Panc1 (cell line): ENCODE data around the gene DYNC1H1.

Experiments used
- POLR2AphosphoS5 ChIP-seq: IDR thresholded peaks from 2 replicates; pipeline ENCODE4 v1.6.1; 2012; ENCODE audit warnings: mild to moderate bottlenecking, low read depth, low read length, moderate library complexity
- TCF7L2 ChIP-seq: IDR thresholded peaks from 2 replicates; pipeline ENCODE4 v1.6.1; 2011; ENCODE audit warnings: mild to moderate bottlenecking, low read depth, low read length, inconsistent platforms
- TF ChIP-seq, protein P1 (sequence below): fragments of 450-650 bp; IDR thresholded peaks from 2 replicates; pipeline ENCODE4 v1.5.1; 2017; ENCODE audit warnings: mild to moderate bottlenecking
- TF ChIP-seq, protein P2 (sequence below), 2 experiments: IDR thresholded peaks; 2 replicates each; pipeline ENCODE4 v1.6.1; 2011 to 2012; ENCODE audit warnings: low read depth in 2 of 2, control low read depth in 1 of 2, low read length in 1 of 2, mild to moderate bottlenecking in 1 of 2, moderate library complexity in 1 of 2; ENCODE audit not compliant: insufficient read depth in 1 of 2

DNA sequence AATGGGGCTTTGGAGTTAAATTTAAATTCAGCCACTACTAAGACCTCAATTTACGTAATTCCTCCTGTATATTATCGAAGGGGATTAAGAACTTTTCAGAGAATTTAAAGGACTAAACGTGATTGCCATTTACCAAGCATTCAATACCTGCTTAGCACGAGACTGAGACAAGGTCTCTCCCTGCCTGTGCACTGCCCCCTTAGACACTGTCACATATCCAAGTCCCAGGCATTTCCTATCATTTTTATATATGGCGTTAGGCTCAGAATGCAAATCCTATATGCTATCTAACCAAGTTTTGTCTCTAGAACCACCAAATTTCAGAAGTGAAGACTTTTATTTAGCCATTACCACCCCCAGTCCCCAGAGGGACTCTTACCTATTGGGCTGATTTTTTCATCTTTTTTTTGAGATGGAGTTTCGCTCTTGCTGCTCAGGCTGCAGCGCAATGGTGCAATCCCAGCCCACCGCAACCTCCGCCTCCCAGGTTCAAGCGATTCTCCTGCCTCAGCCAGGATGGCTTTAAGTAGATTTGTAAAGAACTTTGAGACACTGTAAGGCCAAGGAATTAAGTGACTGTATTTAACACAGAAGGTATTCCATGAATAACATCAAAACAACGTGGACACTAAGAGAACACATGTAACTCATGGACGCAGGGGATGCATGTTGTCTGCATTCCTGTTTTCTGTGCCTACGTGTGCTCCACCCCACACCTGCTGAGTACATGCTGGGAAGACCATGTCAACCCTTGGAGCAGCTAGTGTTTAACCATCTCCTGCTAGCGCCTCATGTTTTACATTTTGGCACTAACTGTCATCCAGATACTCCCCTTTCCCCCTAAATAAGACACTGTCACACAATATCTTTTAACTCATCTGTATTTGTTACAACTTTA is 116.1 kb downstream of the DYNC1H1 start:
- TF ChIP-seq TCF7L2, result no peak
- TF ChIP-seq, protein P1, sequence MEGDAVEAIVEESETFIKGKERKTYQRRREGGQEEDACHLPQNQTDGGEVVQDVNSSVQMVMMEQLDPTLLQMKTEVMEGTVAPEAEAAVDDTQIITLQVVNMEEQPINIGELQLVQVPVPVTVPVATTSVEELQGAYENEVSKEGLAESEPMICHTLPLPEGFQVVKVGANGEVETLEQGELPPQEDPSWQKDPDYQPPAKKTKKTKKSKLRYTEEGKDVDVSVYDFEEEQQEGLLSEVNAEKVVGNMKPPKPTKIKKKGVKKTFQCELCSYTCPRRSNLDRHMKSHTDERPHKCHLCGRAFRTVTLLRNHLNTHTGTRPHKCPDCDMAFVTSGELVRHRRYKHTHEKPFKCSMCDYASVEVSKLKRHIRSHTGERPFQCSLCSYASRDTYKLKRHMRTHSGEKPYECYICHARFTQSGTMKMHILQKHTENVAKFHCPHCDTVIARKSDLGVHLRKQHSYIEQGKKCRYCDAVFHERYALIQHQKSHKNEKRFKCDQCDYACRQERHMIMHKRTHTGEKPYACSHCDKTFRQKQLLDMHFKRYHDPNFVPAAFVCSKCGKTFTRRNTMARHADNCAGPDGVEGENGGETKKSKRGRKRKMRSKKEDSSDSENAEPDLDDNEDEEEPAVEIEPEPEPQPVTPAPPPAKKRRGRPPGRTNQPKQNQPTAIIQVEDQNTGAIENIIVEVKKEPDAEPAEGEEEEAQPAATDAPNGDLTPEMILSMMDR, result no peak
- TF ChIP-seq, protein P2, sequence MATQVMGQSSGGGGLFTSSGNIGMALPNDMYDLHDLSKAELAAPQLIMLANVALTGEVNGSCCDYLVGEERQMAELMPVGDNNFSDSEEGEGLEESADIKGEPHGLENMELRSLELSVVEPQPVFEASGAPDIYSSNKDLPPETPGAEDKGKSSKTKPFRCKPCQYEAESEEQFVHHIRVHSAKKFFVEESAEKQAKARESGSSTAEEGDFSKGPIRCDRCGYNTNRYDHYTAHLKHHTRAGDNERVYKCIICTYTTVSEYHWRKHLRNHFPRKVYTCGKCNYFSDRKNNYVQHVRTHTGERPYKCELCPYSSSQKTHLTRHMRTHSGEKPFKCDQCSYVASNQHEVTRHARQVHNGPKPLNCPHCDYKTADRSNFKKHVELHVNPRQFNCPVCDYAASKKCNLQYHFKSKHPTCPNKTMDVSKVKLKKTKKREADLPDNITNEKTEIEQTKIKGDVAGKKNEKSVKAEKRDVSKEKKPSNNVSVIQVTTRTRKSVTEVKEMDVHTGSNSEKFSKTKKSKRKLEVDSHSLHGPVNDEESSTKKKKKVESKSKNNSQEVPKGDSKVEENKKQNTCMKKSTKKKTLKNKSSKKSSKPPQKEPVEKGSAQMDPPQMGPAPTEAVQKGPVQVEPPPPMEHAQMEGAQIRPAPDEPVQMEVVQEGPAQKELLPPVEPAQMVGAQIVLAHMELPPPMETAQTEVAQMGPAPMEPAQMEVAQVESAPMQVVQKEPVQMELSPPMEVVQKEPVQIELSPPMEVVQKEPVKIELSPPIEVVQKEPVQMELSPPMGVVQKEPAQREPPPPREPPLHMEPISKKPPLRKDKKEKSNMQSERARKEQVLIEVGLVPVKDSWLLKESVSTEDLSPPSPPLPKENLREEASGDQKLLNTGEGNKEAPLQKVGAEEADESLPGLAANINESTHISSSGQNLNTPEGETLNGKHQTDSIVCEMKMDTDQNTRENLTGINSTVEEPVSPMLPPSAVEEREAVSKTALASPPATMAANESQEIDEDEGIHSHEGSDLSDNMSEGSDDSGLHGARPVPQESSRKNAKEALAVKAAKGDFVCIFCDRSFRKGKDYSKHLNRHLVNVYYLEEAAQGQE (IDR thresholded peaks at IDR 0.05; ENCODE audit: insufficient read depth in 1 of 2, low read depth in 2 of 2, low read length in 1 of 2), result no peak
- no peak for TF ChIP-seq POLR2AphosphoS5
